Measurements from ENCODE around the gene JARID2. TPM values are rescaled to one million over a fixed set of nuclear protein-coding genes. Genes with fewer than 3 reads are reported as not detected.

JARID2 gene
- total RNA-seq, 1 experiment from 2014 or later: 180 TPM

GRCh38 chr6:15260099-15260821 lies 14.4 kb downstream of the JARID2 start (continued):
- TF ChIP-seq AFF4 (CRISPR knock-in tag; IDR thresholded peaks at IDR 0.05; ENCODE audit: borderline replicate concordance) (no peak), NFE2L1 (CRISPR knock-in tag; IDR thresholded peaks at IDR 0.05) (no peak), MYBL2 (CRISPR knock-in tag; IDR thresholded peaks at IDR 0.05) (no peak), ATF2 (CRISPR knock-in tag; IDR thresholded peaks at IDR 0.05; ENCODE audit: borderline replicate concordance, low read depth) (no peak), IRF1 (CRISPR knock-in tag; IDR thresholded peaks at IDR 0.05) (no peak)

- ChIA-PET CTCF (interaction anchor here (0.6 kb wide), 1 partner anchor 11 kb away, joined by 3 read pairs; no protein-coding TSS in a partner anchor), POLR2A (no interaction called here)
- ATAC-seq (no peak), DNase-seq (ENCODE audit: low spot score) (no peak)
- Mint-ChIP-seq H3K27ac (peak overlapping the region; percentile 92), H3K36me3 (peaks cover 3% of the 10 kb centered on the region; the same call in 1 of the 2 replicates), H3K4me1 (peaks cover 97% of the 10 kb centered on the region), H3K27me3 (ENCODE audit: low read depth) (no peaks in the 10 kb centered on the region), H3K9me3 (no peaks in the 10 kb centered on the region), H3K4me3 (peak overlapping the region; percentile 61)
- TF ChIP-seq ZNF219 (CRISPR knock-in tag; IDR thresholded peaks at IDR 0.05; ENCODE audit: borderline replicate concordance) (no peak), NFYB (CRISPR knock-in tag; conservative IDR thresholded peaks at IDR 0.05; ENCODE audit: low read depth) (no peak), TCF7 (CRISPR knock-in tag; IDR thresholded peaks at IDR 0.05; ENCODE audit: low read depth) (no peak), SP1 (CRISPR knock-in tag; conservative IDR thresholded peaks at IDR 0.05) (no peak), E2F5 (CRISPR knock-in tag; IDR thresholded peaks at IDR 0.05) (no peak), ZNF512 (CRISPR knock-in tag; IDR thresholded peaks at IDR 0.05; ENCODE audit: borderline replicate concordance) (no peak), RORB (CRISPR knock-in tag; IDR thresholded peaks at IDR 0.05) (no peak), ZNF416 (CRISPR knock-in tag; IDR thresholded peaks at IDR 0.05) (no peak), ZNF232 (CRISPR knock-in tag; IDR thresholded peaks at IDR 0.05) (no peak), TP53 (CRISPR knock-in tag; IDR thresholded peaks at IDR 0.05) (no peak), SMAD3 (CRISPR knock-in tag; IDR thresholded peaks at IDR 0.05; ENCODE audit: borderline replicate concordance) (no peak), ZNF121 (CRISPR knock-in tag; IDR thresholded peaks at IDR 0.05) (no peak), ZBTB21 (CRISPR knock-in tag; IDR thresholded peaks at IDR 0.05; ENCODE audit: borderline replicate concordance) (no peak), NR1H2 (CRISPR knock-in tag; IDR thresholded peaks at IDR 0.05) (no peak)
Measured at GRCh38 chr6:15263780-15264374, 18.0 kb downstream of the JARID2 start.

Measured in WTC11 (cell line).